H9 (cell line): ENCODE measurements around the gene KLK1. TPM values are rescaled to one million over a fixed set of nuclear protein-coding genes. Genes with fewer than 3 reads are reported as not detected.

ENCODE experiments used
- DNase-seq: peaks from one replicate; pipeline ENCODE4 v3.0.0-alpha.2; 2017
- H2AFZ ChIP-seq: one replicate; pipeline ENCODE4 v1.6.1; 2013; ENCODE audit warnings: mild to moderate bottlenecking, low read length, control low read depth, moderate library complexity
- H2AK5ac ChIP-seq: 2 replicates; pipeline ENCODE4 v1.6.1; 2013; ENCODE audit warnings: low read length, control low read depth, mixed read lengths; ENCODE audit not compliant: insufficient read length
- H2BK120ac ChIP-seq: one replicate; pipeline ENCODE4 v1.6.1; 2013; ENCODE audit warnings: low read depth, mild to moderate bottlenecking, low read length, control low read depth, inconsistent platforms; ENCODE audit not compliant: poor library complexity, severe bottlenecking
- H2BK12ac ChIP-seq: 2 replicates; pipeline ENCODE4 v1.6.1; 2013; ENCODE audit warnings: low read length, control low read depth, mixed read lengths, low read depth; ENCODE audit not compliant: insufficient read length
- H2BK15ac ChIP-seq: 2 replicates; pipeline ENCODE4 v1.6.1; 2013; ENCODE audit warnings: low read depth, low read length, control low read depth
- H2BK20ac ChIP-seq: one replicate; pipeline ENCODE4 v1.6.1; 2013; ENCODE audit warnings: low read depth, mild to moderate bottlenecking, low read length, control low read depth, inconsistent platforms; ENCODE audit not compliant: poor library complexity, severe bottlenecking
- H2BK5ac ChIP-seq: 2 replicates; pipeline ENCODE4 v1.6.1; 2013; ENCODE audit warnings: low read length, control low read depth, mixed read lengths; ENCODE audit not compliant: insufficient read length
- H3K14ac ChIP-seq: 2 replicates; pipeline ENCODE4 v1.6.1; 2013; ENCODE audit warnings: low read length, control low read depth; ENCODE audit not compliant: insufficient read depth
- H3K18ac ChIP-seq: 2 replicates; pipeline ENCODE4 v1.6.1; 2013; ENCODE audit warnings: low read depth, mild to moderate bottlenecking, mixed read lengths, low read length, control low read depth; ENCODE audit not compliant: insufficient read length
- H3K23ac ChIP-seq: 2 replicates; pipeline ENCODE4 v1.6.1; 2013; ENCODE audit warnings: low read length, control low read depth, mixed read lengths, low read depth; ENCODE audit not compliant: insufficient read length
- H3K23me2 ChIP-seq: 2 replicates; pipeline ENCODE4 v1.6.1; 2013; ENCODE audit warnings: low read depth, mild to moderate bottlenecking, mixed read lengths, low read length, control low read depth; ENCODE audit not compliant: insufficient read length, poor library complexity, severe bottlenecking
- H3K27ac ChIP-seq: 2 replicates; pipeline ENCODE4 v1.5.1; 2013; ENCODE audit warnings: low read length, control low read depth, mixed read lengths, low read depth; ENCODE audit not compliant: insufficient read length
- H3K27me3 ChIP-seq: 2 replicates; pipeline ENCODE4 v1.6.1; 2013; ENCODE audit warnings: low read length, control low read depth, inconsistent platforms; ENCODE audit not compliant: insufficient read depth
- H3K4ac ChIP-seq: 2 replicates; pipeline ENCODE4 v1.6.1; 2013; ENCODE audit warnings: low read depth, mild to moderate bottlenecking, control low read depth, inconsistent platforms, low read length, moderate library complexity
- H3K4me1 ChIP-seq: 2 replicates; pipeline ENCODE4 v1.6.1; 2013; ENCODE audit warnings: low read length, control low read depth, inconsistent platforms; ENCODE audit not compliant: insufficient read depth
- H3K4me2 ChIP-seq: 2 replicates; pipeline ENCODE4 v1.6.1; 2013; ENCODE audit warnings: low read length, control low read depth, mixed read lengths; ENCODE audit not compliant: insufficient read length, insufficient read depth
- H3K56ac ChIP-seq: 2 replicates; pipeline ENCODE4 v1.6.1; 2013; ENCODE audit warnings: low read depth, mild to moderate bottlenecking, mixed read lengths, low read length, control low read depth; ENCODE audit not compliant: insufficient read length
- H3K79me1 ChIP-seq: 2 replicates; pipeline ENCODE4 v1.6.1; 2013; ENCODE audit warnings: low read depth, mild to moderate bottlenecking, moderate library complexity, low read length, control low read depth, inconsistent platforms; ENCODE audit not compliant: insufficient read depth, poor library complexity, severe bottlenecking
- H3K79me2 ChIP-seq: 2 replicates; pipeline ENCODE4 v1.6.1; 2013; ENCODE audit warnings: low read length, control low read depth, inconsistent platforms; ENCODE audit not compliant: insufficient read depth
- H3K9ac ChIP-seq: 2 replicates; pipeline ENCODE4 v1.6.1; 2013; ENCODE audit warnings: low read length, control low read depth, mixed read lengths; ENCODE audit not compliant: insufficient read length; ENCODE audit errors: extremely low read depth
- H3K9me3 ChIP-seq: one replicate; pipeline ENCODE4 v1.6.1; 2013; ENCODE audit warnings: low read depth, low read length, inconsistent platforms; ENCODE audit not compliant: control insufficient read depth
- H3T11ph ChIP-seq: one replicate; pipeline ENCODE4 v1.6.1; 2013; ENCODE audit warnings: mild to moderate bottlenecking, low read length, control low read depth, inconsistent platforms
- H4K20me1 ChIP-seq: one replicate; pipeline ENCODE4 v1.6.1; 2013; ENCODE audit not compliant: control insufficient read depth, insufficient read length, insufficient read depth
- H4K5ac ChIP-seq: 2 replicates; pipeline ENCODE4 v1.6.1; 2013; ENCODE audit warnings: low read depth, mild to moderate bottlenecking, mixed read lengths, low read length, control low read depth; ENCODE audit not compliant: insufficient read length
- H4K8ac ChIP-seq: replicated peaks from 2 replicates; pipeline ENCODE4 v1.6.1; 2013; ENCODE audit warnings: low read length, control low read depth, mixed read lengths, low read depth; ENCODE audit not compliant: insufficient read length
- H4K91ac ChIP-seq: 2 replicates; pipeline ENCODE4 v1.6.1; 2013; ENCODE audit warnings: low read depth, mild to moderate bottlenecking, moderate library complexity, mixed read lengths, low read length, control low read depth; ENCODE audit not compliant: insufficient read length
- H3K27ac Mint-ChIP-seq, 3 experiments: 2 replicates in 2 of 3; 3 replicates in 1 of 3; pipeline ENCODE4 v1.8.0; 2020 to 2021; ENCODE audit warnings: mixed read lengths in 3 of 3, mild to moderate bottlenecking in 1 of 3, moderate library complexity in 1 of 3
- H3K27me3 Mint-ChIP-seq: 2 replicates; pipeline ENCODE4 v1.8.0; 2021; ENCODE audit warnings: low read depth, mild to moderate bottlenecking, moderate library complexity, mixed read lengths
- H3K36me3 Mint-ChIP-seq, 3 experiments: 2 replicates in 2 of 3; 3 replicates in 1 of 3; pipeline ENCODE4 v1.8.0; 2020 to 2021; ENCODE audit warnings: low read depth in 3 of 3, mixed read lengths in 3 of 3; ENCODE audit not compliant: insufficient read depth in 1 of 3
- H3K4me1 Mint-ChIP-seq, 2 experiments: 2 replicates each; pipeline ENCODE4 v1.8.0; 2020; ENCODE audit warnings: mixed read lengths in 2 of 2
- H3K4me3 Mint-ChIP-seq, 2 experiments: 2 replicates in 1 of 2; 3 replicates in 1 of 2; pipeline ENCODE4 v1.8.0; 2020 to 2021; ENCODE audit warnings: mild to moderate bottlenecking in 2 of 2, mixed read lengths in 2 of 2, moderate library complexity in 1 of 2
- H3K9me3 Mint-ChIP-seq, 2 experiments: 2 replicates in 1 of 2; 3 replicates in 1 of 2; pipeline ENCODE4 v1.8.0; 2020; ENCODE audit warnings: mild to moderate bottlenecking in 2 of 2, mixed read lengths in 2 of 2, moderate library complexity in 1 of 2
- CTCF ChIP-seq: fragments of 200-600 bp; sonication (generic); conservative IDR thresholded peaks from 3 replicates; pipeline ENCODE4 v1.8.0; 2021; ENCODE audit warnings: antibody characterized with exemption, mild to moderate bottlenecking
- WGBS: extraction: QIAGEN DNeasy Blood & Tissue Kit; methylation state at CpG from one replicate; pipeline ENCODE4 v1.1.7; 2013; ENCODE audit warnings: missing lambda C conversion rate, low lambda C conversion rate, mixed read lengths; ENCODE audit not compliant: insufficient read length; ENCODE audit errors: extremely low coverage; 5-methylcytosine and 5-hydroxymethylcytosine counted together
- total RNA-seq: library from RNA; stranded (reverse); gene quantifications from 2 replicates; pipeline ENCODE4 v1.2.1, GENCODE V29; 2021

KLK1 gene
- total RNA-seq, 1 experiment from 2014 or later, result 2.3 TPM

- H3K4me2 ChIP-seq, result no peak overlapping the region
Measured at GRCh38 chr19:50780753-50781435, 42.7 kb downstream of the KLK1 start.

More at GRCh38 chr19:50780753-50781435, 42.7 kb downstream of the KLK1 start:
- no peak overlapping the region for H2BK12ac ChIP-seq
- no peaks in the 10 kb centered on the region for H4K20me1 ChIP-seq
- H3T11ph ChIP-seq, result no peak overlapping the region
- no peaks in the 10 kb centered on the region for H3K23me2 ChIP-seq
- no peak overlapping the region for H3K4ac ChIP-seq
- no peak for DNase-seq
- H3K79me1 ChIP-seq, result no peaks in the 10 kb centered on the region
- no peak overlapping the region for H2BK120ac ChIP-seq
- no CpG with 5 or more reads among the region's 16 CpGs for WGBS
- H3K9me3 ChIP-seq, result no peaks in the 10 kb centered on the region
- H2AK5ac ChIP-seq, result no peak overlapping the region
- H2BK15ac ChIP-seq, result no peak overlapping the region
- H3K56ac ChIP-seq, result no peak overlapping the region
- H3K4me1 ChIP-seq, result peaks cover 2% of the 10 kb centered on the region; the same call in 1 of the 2 replicates
- no peak overlapping the region for H3K4me3 Mint-ChIP-seq
- no peak overlapping the region for H2BK5ac ChIP-seq
- no peak overlapping the region for H4K91ac ChIP-seq
- H4K5ac ChIP-seq, result no peak overlapping the region
- peaks cover 94% of the 10 kb centered on the region for H3K27me3 Mint-ChIP-seq
- no peaks in the 10 kb centered on the region for H3K36me3 Mint-ChIP-seq
- no peak overlapping the region for H3K18ac ChIP-seq
- peaks cover 2 to 7% of the 10 kb centered on the region in 2 experiments; a peak in 4 of 5 replicates for H3K9me3 Mint-ChIP-seq
- peaks cover 17% of the 10 kb centered on the region; the same call in 1 of the 2 replicates for H3K27me3 ChIP-seq
- peaks cover 14 to 33% of the 10 kb centered on the region in 2 experiments for H3K4me1 Mint-ChIP-seq
- TF ChIP-seq CTCF, result no peak
- H3K9ac ChIP-seq, result no peak overlapping the region
- H2AFZ ChIP-seq, result no peak overlapping the region
- no peak overlapping the region for H2BK20ac ChIP-seq
- no peak overlapping the region for H3K27ac ChIP-seq
- H4K8ac ChIP-seq, result no peak overlapping the region
- H3K14ac ChIP-seq, result no peak overlapping the region
- no peak overlapping the region for H3K23ac ChIP-seq
- no peaks in the 10 kb centered on the region for H3K79me2 ChIP-seq
- H3K27ac Mint-ChIP-seq, result no peak overlapping the region
